ENCODE results near the gene PTPRN. TPM values are rescaled to one million over a fixed set of nuclear protein-coding genes. Genes with fewer than 3 reads are reported as not detected.

Gene PTPRN
- total and polyA plus RNA-seq, 2 experiments from 2014 or later, result 5.1 to 22.1 TPM

DNA sequence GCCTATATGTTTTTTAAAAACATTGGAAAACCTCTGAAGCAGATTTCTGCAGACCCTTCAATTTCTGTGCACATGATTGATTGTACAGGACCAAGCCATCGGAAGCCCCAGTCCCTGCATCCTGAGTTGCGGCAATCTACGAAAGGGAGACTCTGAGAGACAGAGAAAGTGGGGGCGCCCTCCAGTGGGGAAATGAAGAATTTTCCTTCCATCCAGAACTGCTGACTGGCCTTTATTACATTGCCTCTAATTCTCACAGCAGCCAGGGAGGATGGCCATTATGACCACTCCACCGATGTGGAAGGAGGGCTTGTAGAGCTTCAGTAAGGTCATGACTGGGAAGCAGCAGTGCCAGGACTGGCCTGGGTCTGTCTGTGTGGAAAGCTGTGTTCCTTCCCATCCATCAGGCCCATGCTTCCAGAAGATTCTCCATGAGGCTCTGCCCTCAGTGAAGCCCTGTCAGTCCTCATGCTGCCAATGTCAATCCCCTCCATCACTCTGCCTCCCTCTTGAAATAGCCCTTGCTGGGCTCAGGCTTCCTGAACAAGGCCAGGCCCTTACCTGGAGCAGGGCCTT is 43.3 kb upstream of the PTPRN start:
- ATAC-seq, result peak; percentile 91
- H3F3A ChIP-seq (replicated peaks; ENCODE audit: low read depth), result no peaks in the 10 kb centered on the region
- H4K20me1 ChIP-seq (replicated peaks; ENCODE audit: insufficient read depth), result no peaks in the 10 kb centered on the region; the same call in 1 of the 2 replicates
- no peaks in the 10 kb centered on the region for H3K9me2 ChIP-seq (ENCODE audit: insufficient read depth)
- H3K4me2 ChIP-seq, result no peak overlapping the region
- H3K27me3 ChIP-seq (ENCODE audit: insufficient read depth), result peaks cover 27% of the 10 kb centered on the region
- Mint-ChIP-seq H3K27ac (no peak overlapping the region), H3K9me3 (no peaks in the 10 kb centered on the region), H3K4me1 (peaks cover 3% of the 10 kb centered on the region; the same call in 2 of the 3 replicates), H3K27me3 (ENCODE audit: insufficient read depth, low read depth, poor library complexity) (peaks cover 30% of the 10 kb centered on the region), H3K36me3 (ENCODE audit: low read depth) (no peaks in the 10 kb centered on the region), H3K4me3 (no peak overlapping the region)
- H2AFZ ChIP-seq, result no peak overlapping the region
- no peak overlapping the region for H3K4me3 ChIP-seq
- no peak overlapping the region for H3K27ac ChIP-seq (ENCODE audit: low read depth)
- peak; percentile 91 for DNase-seq (ENCODE audit: low spot score)
- no peaks in the 10 kb centered on the region for H3K36me3 ChIP-seq (ENCODE audit: insufficient read depth)
- H3K4me1 ChIP-seq (ENCODE audit: insufficient read depth), result no peaks in the 10 kb centered on the region
- TF ChIP-seq NANOG (IDR thresholded peaks at IDR 0.05; ENCODE audit: borderline replicate concordance), result no peak
- TF ChIP-seq, protein P1, sequence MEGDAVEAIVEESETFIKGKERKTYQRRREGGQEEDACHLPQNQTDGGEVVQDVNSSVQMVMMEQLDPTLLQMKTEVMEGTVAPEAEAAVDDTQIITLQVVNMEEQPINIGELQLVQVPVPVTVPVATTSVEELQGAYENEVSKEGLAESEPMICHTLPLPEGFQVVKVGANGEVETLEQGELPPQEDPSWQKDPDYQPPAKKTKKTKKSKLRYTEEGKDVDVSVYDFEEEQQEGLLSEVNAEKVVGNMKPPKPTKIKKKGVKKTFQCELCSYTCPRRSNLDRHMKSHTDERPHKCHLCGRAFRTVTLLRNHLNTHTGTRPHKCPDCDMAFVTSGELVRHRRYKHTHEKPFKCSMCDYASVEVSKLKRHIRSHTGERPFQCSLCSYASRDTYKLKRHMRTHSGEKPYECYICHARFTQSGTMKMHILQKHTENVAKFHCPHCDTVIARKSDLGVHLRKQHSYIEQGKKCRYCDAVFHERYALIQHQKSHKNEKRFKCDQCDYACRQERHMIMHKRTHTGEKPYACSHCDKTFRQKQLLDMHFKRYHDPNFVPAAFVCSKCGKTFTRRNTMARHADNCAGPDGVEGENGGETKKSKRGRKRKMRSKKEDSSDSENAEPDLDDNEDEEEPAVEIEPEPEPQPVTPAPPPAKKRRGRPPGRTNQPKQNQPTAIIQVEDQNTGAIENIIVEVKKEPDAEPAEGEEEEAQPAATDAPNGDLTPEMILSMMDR (conservative IDR thresholded peaks at IDR 0.05; ENCODE audit: low read depth in 2 of 2), result peak; percentile 88 to 91
- H3K79me2 ChIP-seq (replicated peaks; ENCODE audit: insufficient read depth), result no peaks in the 10 kb centered on the region

DNA sequence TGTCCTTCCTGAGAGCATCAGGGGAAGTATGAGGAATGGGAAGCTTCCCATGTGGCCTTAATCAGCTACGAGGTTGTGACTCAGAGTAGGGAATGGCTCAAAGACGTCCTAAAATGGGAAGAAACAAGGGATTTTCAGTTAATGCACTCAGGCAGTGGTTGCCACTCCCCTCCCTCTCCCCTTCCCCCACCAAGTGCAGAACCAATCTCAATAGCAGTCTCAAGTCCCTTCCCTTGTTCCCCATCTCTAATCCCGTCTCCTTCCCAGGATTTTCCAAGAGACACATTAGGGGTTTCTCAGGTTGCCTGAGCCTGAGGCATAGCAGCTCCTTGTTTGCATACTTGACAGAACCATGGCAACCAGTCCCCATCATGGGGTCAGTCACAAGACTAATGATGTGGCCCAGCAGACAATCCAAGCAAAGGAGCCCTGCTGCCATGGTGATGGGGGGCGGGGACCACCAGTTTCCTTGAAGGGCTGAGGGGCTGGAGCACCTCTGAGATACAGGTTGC is 41.6 kb upstream of the PTPRN start:
- ATAC-seq, result peak; percentile 52
- Histone ChIP-seq H3K79me2 (replicated peaks; ENCODE audit: insufficient read depth) (no peaks in the 10 kb centered on the region), H3K9me2 (ENCODE audit: insufficient read depth) (no peaks in the 10 kb centered on the region), H3K36me3 (ENCODE audit: insufficient read depth) (no peaks in the 10 kb centered on the region), H3F3A (replicated peaks; ENCODE audit: low read depth) (no peaks in the 10 kb centered on the region), H3K4me2 (no peak overlapping the region), H3K27ac (ENCODE audit: low read depth) (no peak overlapping the region), H3K27me3 (ENCODE audit: insufficient read depth) (peaks cover 9% of the 10 kb centered on the region), H4K20me1 (replicated peaks; ENCODE audit: insufficient read depth) (no peaks in the 10 kb centered on the region; the same call in 1 of the 2 replicates), H2AFZ (no peak overlapping the region), H3K4me1 (ENCODE audit: insufficient read depth) (no peaks in the 10 kb centered on the region), H3K4me3 (no peak overlapping the region)
- Mint-ChIP-seq H3K27me3 (ENCODE audit: insufficient read depth, low read depth, poor library complexity) (peaks cover 17% of the 10 kb centered on the region), H3K4me3 (no peak overlapping the region), H3K27ac (no peak overlapping the region), H3K9me3 (no peaks in the 10 kb centered on the region), H3K4me1 (peaks cover 3% of the 10 kb centered on the region; the same call in 2 of the 3 replicates), H3K36me3 (ENCODE audit: low read depth) (no peaks in the 10 kb centered on the region)
- DNase-seq (ENCODE audit: low spot score), result peak; percentile 51
- TF ChIP-seq, protein P1 (conservative IDR thresholded peaks at IDR 0.05; ENCODE audit: low read depth in 2 of 2), result no peak

DNA sequence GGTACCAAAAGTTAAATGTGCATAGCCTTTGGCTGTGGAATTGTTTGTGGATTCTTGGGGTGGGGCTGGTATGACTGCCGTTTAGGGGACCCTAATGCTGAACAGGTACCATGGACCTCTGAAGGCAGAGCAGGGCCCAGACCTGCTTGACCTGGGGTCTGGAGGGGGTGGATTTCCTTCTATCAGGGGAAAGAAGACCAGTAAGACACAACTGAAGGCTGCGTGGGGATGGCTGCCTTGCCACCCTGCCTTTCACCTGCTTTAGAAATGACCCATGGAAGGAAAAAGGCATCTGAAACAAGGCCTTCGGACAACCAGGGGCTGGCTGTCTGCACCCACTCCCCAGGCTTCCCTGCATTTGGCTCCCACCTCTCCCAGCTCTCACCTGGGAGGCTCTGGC is 41.0 kb upstream of the PTPRN start:
- Histone ChIP-seq H3K4me2 (no peak overlapping the region), H3K79me2 (replicated peaks; ENCODE audit: insufficient read depth) (no peaks in the 10 kb centered on the region), H3K4me3 (no peak overlapping the region), H3K27ac (ENCODE audit: low read depth) (no peak overlapping the region), H3K4me1 (ENCODE audit: insufficient read depth) (no peaks in the 10 kb centered on the region), H3K27me3 (ENCODE audit: insufficient read depth) (peaks cover 3% of the 10 kb centered on the region; the same call in 1 of the 2 replicates), H4K20me1 (replicated peaks; ENCODE audit: insufficient read depth) (no peaks in the 10 kb centered on the region; the same call in 1 of the 2 replicates), H3F3A (replicated peaks; ENCODE audit: low read depth) (no peaks in the 10 kb centered on the region), H3K36me3 (ENCODE audit: insufficient read depth) (no peaks in the 10 kb centered on the region), H3K9me2 (ENCODE audit: insufficient read depth) (no peaks in the 10 kb centered on the region), H2AFZ (no peak overlapping the region)
- H3K4me3 Mint-ChIP-seq, result no peak overlapping the region
- peaks cover 13% of the 10 kb centered on the region for H3K27me3 Mint-ChIP-seq (ENCODE audit: insufficient read depth, low read depth, poor library complexity)
- no peaks in the 10 kb centered on the region for H3K9me3 Mint-ChIP-seq
- no peaks in the 10 kb centered on the region for H3K36me3 Mint-ChIP-seq (ENCODE audit: low read depth)
- no peak for DNase-seq (ENCODE audit: low spot score)
- peaks cover 3% of the 10 kb centered on the region; the same call in 2 of the 3 replicates for H3K4me1 Mint-ChIP-seq
- no peak for ATAC-seq
- H3K27ac Mint-ChIP-seq, result no peak overlapping the region
- TF ChIP-seq POLR2AphosphoS5 (IDR thresholded peaks at IDR 0.05; ENCODE audit: low read depth), result no peak
- no peak for TF ChIP-seq EZH2 (IDR thresholded peaks at IDR 0.05; ENCODE audit: low read depth, unreplicated experiment)
- TF ChIP-seq CREB1 (CRISPR knock-in tag; IDR thresholded peaks at IDR 0.05; ENCODE audit: low read depth), result no peak

Measured in GM23338 (cell line).